Large intestine (tissue), 3 donors: ENCODE results near the gene TIGD1. TPM values are rescaled to one million over a fixed set of nuclear protein-coding genes. Genes with fewer than 3 reads are reported as not detected.

ENCODE experiments used
- DNase-seq, 2 donors: peaks; one replicate each; pipeline versions ENCODE4 v3.0.0 to v3.0.0-alpha.2; 2013
- H3K27ac ChIP-seq: one replicate; pipeline ENCODE4 v1.5.1; 2013; ENCODE audit warnings: low read length
- H3K27me3 ChIP-seq: 2 replicates; pipeline ENCODE4 v1.6.1; 2013; ENCODE audit warnings: low read length; ENCODE audit not compliant: control insufficient read depth, insufficient read depth
- H3K36me3 ChIP-seq: 2 replicates; pipeline ENCODE4 v1.6.1; 2013; ENCODE audit warnings: low read length; ENCODE audit not compliant: control insufficient read depth, insufficient read depth
- H3K4me1 ChIP-seq: one replicate; pipeline ENCODE4 v1.6.1; 2013; ENCODE audit warnings: low read length; ENCODE audit not compliant: control insufficient read depth, insufficient read depth
- H3K4me3 ChIP-seq: one replicate; pipeline ENCODE4 v1.5.1; 2013; ENCODE audit warnings: low read length
- H3K9me3 ChIP-seq: one replicate; pipeline ENCODE4 v1.6.1; 2013; ENCODE audit warnings: mild to moderate bottlenecking, low read depth, low read length, moderate library complexity; ENCODE audit not compliant: control insufficient read depth
- WGBS: methylation state at CpG from one replicate; pipeline ENCODE4 v1.1.5; 2013; ENCODE audit warnings: low lambda C conversion rate; ENCODE audit not compliant: insufficient coverage; 5-methylcytosine and 5-hydroxymethylcytosine counted together
- polyA plus RNA-seq: library from polyadenylated mRNA; unstranded; fragments of 120-200 nt; gene quantifications from one replicate; pipeline ENCODE4 v1.2.1, GENCODE V29; 2013

TIGD1 gene
- polyA plus RNA-seq, 1 donor = 6.5 TPM

DNA sequence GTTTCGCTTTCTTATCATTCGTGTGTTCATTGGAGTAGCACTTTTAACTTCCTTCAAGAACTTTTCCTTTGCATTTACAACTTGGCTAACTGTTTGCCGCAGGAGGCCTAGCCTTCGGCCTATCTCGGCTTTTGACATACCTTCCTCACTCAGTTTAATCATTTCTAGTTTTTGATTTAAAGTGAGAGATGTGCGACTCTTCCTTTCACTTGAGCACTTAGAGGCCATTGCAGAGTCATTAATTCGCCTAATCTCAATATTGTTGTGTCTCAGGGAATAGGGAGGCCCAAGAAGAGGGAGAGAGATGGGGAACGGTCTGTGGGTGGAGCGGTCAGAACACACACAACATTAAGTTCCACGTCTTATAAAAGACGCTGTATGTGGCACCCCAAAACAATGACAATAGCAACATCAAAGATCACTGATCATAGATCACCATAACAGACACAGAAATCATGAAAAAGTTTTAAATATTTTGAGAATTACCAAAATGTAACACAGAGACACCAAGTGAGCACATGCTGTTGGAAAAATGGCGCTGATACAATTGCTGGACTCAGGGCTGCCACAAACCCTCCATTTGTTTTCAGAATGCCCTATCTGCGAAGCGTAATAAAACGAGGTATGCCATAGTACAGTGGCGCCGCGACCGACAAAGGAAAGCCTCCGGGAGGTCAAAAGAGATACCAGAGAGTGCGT, 553 bp downstream of the TIGD1 start:
- Histone ChIP-seq H3K4me1 (peaks cover 6% of the 10 kb centered on the region), H3K27ac (peak overlapping the region; percentile 99), H3K27me3 (no peaks in the 10 kb centered on the region), H3K9me3 (peaks cover 8% of the 10 kb centered on the region), H3K36me3 (peaks cover 22% of the 10 kb centered on the region), H3K4me3 (peak overlapping the region; percentile 95)
- WGBS = 70% methylated on average over 2 of the region's 21 CpGs
- DNase-seq = peak in 1 of 2 donors; percentile 28

DNA sequence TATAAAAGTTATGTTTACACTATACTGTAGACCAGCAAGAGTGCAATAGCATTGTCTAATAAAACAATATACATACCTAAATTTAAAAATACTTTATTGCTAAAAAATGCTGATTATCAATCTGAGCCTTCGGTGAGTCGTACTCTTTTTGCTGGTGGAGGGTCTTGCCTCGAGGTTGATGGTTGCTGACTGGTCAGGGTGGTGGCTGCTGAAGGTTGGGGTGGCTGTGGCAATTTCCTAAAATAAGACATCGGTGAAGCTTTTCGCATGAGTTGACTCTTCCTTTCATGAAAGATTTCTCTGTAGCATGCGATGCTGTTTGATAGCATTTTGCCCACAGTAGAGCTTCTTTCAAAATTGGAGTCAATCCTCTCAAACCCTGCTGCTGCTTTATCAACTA, 2.4 kb downstream of the TIGD1 start:
- Histone ChIP-seq H3K9me3 (peaks cover 15% of the 10 kb centered on the region), H3K36me3 (peaks cover 14% of the 10 kb centered on the region), H3K27me3 (no peaks in the 10 kb centered on the region), H3K4me1 (peaks cover 6% of the 10 kb centered on the region), H3K4me3 (no peak overlapping the region), H3K27ac (no peak overlapping the region)
- no peak for DNase-seq
- WGBS = no CpG with 5 or more reads among the region's 6 CpGs

DNA sequence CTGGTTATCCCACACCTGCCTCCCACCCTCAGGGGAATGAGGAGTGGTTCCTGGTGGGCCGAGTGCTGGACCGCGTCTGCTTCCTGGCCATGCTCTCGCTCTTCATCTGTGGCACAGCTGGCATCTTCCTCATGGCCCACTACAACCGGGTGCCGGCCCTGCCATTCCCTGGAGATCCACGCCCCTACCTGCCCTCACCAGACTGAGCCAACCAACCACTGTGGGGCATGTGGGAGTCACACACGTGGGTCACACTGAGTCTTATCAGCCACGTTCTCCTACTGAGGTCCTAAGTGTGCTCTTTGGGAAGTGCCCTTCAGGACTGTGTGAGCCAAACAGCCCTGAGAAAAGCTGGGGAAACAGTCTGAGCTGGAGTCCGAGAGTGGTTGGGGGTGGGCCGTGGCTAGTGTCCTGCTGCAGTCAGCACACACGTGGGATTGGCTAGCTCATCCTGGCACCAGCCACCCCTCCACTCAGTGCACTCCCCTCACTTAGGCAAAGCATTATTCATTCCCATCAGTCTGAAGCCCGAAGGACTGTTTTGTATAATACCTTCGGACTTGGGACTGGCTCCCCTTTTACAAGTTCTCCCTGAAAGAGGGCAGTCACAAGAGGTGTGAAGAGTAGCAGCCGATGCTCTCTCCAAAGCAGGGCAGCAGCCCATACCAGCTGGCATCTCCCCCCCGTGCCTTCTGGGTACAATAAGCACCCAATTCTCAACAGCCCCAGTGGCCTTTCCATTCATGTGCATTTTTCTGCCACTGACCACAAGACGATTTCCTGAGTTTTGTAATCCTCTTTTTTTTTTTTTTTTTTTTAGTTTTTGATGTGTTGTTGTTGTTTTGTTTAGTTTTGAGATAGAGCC, 4.6 kb downstream of the TIGD1 start:
- DNase-seq = no peak
- WGBS = 33% methylated on average over 1 of the region's 17 CpGs
- Histone ChIP-seq H3K27me3 (no peaks in the 10 kb centered on the region), H3K36me3 (peaks cover 14% of the 10 kb centered on the region), H3K4me1 (peaks cover 1% of the 10 kb centered on the region), H3K27ac (no peak overlapping the region), H3K9me3 (peaks cover 15% of the 10 kb centered on the region), H3K4me3 (no peak overlapping the region)

DNA sequence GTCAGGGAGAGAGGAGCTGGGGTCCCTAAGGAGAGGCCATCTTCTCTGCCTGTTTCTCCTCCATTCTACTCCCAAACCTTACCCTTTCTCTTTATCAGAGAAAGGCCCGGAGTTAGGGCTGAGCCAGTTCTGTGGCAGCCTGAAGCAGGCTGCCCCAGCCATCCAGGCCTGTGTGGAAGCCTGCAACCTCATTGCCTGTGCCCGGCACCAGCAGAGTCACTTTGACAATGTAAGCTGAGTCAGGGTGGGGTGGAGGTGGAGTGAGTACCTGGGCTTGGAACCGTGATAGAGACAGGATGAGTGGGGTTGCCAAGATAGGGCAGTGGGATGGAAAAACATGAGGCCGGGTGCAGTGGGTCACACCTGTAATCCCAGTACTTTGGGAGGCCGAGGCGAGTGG, 5.7 kb downstream of the TIGD1 start:
- Histone ChIP-seq H3K9me3 (peaks cover 13% of the 10 kb centered on the region), H3K36me3 (peaks cover 14% of the 10 kb centered on the region), H3K4me1 (peaks cover 3% of the 10 kb centered on the region), H3K4me3 (no peak overlapping the region), H3K27me3 (peaks cover 4% of the 10 kb centered on the region), H3K27ac (no peak overlapping the region)
- no peak for DNase-seq
- no CpG with 5 or more reads among the region's 6 CpGs for WGBS

DNA sequence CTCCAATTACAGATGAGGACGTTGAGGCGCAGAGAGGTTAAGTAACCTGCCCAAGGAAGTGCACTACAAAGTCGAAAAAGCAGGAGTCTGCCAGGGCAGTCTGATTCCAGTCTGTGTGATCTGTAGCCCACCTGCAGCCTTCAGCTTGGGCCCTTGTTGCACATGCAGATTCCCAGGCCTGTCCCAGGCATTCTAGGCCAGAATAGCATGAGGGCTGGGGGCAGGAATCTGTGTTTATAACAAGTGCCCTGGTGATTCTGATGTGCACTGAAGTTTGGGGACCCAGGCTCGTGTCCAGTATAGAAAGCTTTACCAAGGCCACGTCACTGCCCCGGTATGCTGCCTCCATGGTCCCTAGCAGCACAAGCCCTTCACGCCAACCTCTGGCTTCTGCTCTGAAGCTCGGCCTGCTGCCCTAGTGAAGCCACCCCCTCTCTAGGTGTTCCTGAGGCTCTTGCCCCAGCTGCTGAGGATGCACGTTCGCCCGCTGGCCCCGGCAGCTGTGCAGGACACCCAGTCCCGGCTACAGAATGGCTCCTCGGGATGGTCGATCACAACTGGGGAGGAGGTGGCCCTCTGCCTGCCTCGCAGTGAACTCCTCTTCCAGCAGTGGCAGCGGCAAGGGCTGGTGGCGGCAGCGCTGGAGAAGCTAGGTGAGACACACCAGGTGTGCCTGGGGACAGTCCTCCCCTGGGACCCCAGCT, 6.3 kb downstream of the TIGD1 start:
- DNase-seq = no peak
- WGBS = no CpG with 5 or more reads among the region's 19 CpGs
- H3K27me3 ChIP-seq = peaks cover 10% of the 10 kb centered on the region
- H3K4me1 ChIP-seq = peaks cover 3% of the 10 kb centered on the region
- no peak overlapping the region for H3K4me3 ChIP-seq
- no peak overlapping the region for H3K27ac ChIP-seq
- H3K36me3 ChIP-seq = peaks cover 14% of the 10 kb centered on the region
- H3K9me3 ChIP-seq = peaks cover 13% of the 10 kb centered on the region

DNA sequence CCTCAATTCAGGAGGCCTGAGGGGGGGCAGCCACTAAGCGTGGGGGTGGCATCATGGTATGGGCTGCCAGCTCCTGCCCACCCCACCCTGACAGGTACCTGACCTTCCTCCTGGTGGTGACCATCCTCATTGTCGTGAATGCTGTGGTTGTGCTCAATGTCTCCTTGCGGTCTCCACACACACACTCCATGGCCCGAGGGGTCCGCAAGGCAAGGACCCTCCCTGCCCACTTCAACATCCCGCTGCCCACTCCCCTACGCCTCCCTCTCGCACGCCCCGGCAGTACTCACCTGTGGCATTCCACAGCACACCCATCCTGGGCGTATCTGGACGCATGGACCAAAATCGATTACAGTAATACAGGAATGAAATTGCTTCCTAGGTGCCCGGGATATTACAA, 6.9 kb downstream of the TIGD1 start:
- H3K4me3 ChIP-seq = no peak overlapping the region
- no peak overlapping the region for H3K27ac ChIP-seq
- peaks cover 11% of the 10 kb centered on the region for H3K9me3 ChIP-seq
- no peak for DNase-seq
- 100% methylated on average over 2 of the region's 14 CpGs for WGBS
- peaks cover 14% of the 10 kb centered on the region for H3K27me3 ChIP-seq
- peaks cover 14% of the 10 kb centered on the region for H3K36me3 ChIP-seq
- peaks cover 3% of the 10 kb centered on the region for H3K4me1 ChIP-seq

DNA sequence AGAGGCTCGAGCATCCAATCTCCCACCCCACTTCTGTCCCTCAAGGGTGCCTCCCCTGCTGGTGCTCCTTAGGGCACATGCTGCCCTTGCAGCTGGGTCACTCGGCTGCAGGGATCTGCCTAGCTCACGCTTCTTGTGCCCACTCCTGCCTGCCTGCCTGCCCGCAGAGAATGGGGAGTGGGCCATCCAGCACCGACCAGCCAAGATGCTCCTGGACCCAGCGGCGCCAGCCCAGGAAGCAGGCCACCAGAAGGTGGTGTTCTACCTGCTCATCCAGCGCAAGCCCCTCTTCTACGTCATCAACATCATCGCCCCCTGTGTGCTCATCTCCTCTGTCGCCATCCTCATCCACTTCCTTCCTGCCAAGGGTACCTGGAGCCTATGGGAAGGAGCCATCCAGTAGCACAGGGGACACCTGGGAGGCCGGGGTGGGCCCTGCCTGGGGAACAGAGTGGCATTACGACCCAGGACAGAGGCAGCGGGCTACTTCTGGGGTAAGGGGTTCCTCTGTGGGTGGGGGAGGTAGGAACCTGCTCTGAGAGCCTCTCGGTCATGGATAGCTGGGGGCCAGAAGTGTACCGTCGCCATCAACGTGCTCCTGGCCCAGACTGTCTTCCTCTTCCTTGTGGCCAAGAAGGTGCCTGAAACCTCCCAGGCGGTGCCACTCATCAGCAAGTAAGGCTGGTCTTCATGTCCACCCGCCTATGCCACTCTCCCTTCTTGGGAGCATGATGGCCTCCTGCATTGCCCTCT, 7.5 kb downstream of the TIGD1 start:
- peaks cover 14% of the 10 kb centered on the region for H3K36me3 ChIP-seq
- H3K27ac ChIP-seq = no peak overlapping the region
- H3K4me3 ChIP-seq = no peak overlapping the region
- DNase-seq = no peak
- H3K9me3 ChIP-seq = peaks cover 10% of the 10 kb centered on the region
- whole genome bisulfite sequencing = 94% methylated on average over 3 of the region's 20 CpGs
- H3K4me1 ChIP-seq = peaks cover 3% of the 10 kb centered on the region
- peaks cover 17% of the 10 kb centered on the region for H3K27me3 ChIP-seq

DNA sequence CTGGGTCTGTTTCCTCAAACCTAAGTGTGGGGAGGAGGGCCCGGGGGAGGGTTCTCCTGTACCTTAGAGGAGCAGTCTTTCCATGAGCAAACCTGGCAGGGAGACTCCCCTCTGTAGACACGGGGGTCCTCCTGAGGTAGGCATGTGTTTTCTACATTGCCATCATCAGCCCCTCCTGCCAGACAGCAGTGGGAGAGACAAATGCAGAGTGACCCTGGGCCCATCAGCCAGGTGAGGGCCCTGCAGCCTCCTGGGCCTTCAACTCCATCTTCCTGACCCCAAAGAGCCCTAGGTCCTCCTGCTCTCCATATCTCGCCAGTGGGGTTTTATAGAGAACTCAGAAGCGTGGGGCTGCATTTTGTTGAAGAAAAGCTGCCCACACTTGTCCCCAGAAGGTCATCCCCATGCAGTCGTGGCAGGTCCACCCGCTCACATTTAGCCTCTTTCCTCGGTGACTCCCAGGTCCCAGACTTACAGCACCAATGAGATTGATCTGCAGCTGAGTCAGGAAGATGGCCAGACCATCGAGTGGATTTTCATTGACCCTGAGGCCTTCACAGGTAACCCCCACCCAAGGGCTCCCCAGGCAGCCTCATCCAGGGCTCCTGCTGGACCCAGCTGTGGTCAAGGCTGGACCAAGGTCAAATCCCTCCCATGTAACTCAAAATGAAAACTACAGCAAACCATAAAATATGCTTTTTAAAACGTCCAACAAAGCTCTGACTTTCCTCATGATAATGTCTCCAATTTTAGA, 8.2 kb downstream of the TIGD1 start:
- Histone ChIP-seq H3K36me3 (peaks cover 8% of the 10 kb centered on the region), H3K4me1 (peaks cover 3% of the 10 kb centered on the region), H3K27me3 (peaks cover 17% of the 10 kb centered on the region), H3K9me3 (peaks cover 9% of the 10 kb centered on the region), H3K4me3 (no peak overlapping the region), H3K27ac (no peak overlapping the region)
- 17% methylated on average over 1 of the region's 9 CpGs for WGBS
- no peak for DNase-seq

DNA sequence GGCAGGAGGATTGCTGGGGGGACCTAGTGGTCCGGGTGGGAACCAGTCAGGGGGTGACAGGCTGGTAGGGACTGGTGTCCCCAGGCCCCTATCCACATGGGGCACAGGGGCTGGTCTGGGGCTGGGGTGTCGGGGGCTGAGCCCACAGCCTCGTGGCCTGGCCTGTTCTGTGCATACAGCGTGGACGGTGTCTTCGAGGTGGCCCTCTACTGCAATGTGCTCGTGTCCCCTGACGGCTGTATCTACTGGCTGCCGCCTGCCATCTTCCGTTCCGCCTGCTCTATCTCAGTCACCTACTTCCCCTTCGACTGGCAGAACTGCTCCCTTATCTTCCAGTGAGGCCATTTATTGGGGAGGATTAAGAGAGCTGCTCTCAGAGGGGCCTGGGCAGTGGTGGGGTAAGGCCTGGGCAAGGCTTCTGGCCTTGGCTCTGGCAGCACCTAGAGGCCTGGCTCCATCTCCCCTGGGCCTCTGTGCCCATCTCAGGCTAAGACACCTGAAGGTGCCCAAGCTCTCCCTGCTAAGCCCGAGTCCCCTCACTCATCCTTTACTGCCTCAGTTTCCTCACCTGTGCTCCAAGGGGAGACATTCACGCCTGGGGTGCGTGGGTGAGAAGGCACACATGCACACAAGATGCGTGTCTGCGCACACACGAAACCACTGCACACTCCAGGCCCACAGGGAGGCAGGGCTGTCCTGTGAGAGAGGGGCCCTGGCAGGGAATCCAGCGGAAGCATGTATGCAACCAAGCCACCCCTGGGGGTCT, 9.0 kb downstream of the TIGD1 start:
- Histone ChIP-seq H3K36me3 (peaks cover 2% of the 10 kb centered on the region), H3K9me3 (peaks cover 7% of the 10 kb centered on the region), H3K27ac (no peak overlapping the region), H3K4me3 (no peak overlapping the region), H3K4me1 (peaks cover 3% of the 10 kb centered on the region), H3K27me3 (peaks cover 17% of the 10 kb centered on the region)
- DNase-seq = no peak
- WGBS = no CpG with 5 or more reads among the region's 19 CpGs
